SK-N-SH treated with all-trans-retinoic acid at 6 μM for 48 hours (cell line): Measurements from ENCODE around the gene SIRT6.
"Not testable (repeated sequence)": the region's sequence is repeated elsewhere in the genome, so short reads cannot be mapped to it uniquely, and the experiment has no call there.

Experiments
- CSDC2 ChIP-seq: fragments of 250-450 bp; sonication (Bioruptor Pico); IDR thresholded peaks from 2 replicates; pipeline ENCODE4 v1.5.0; 2020; ENCODE audit warnings: mild to moderate bottlenecking, moderate library complexity
- ZFP30 ChIP-seq: fragments of 450-650 bp; formaldehyde crosslinking; IDR thresholded peaks from 2 replicates; pipeline ENCODE4 v1.5.0; 2022; ENCODE audit warnings: mild to moderate bottlenecking, moderate library complexity
- ZNF8 ChIP-seq: fragments of 450-650 bp; formaldehyde crosslinking; IDR thresholded peaks from 2 replicates; pipeline ENCODE4 v1.5.0; 2020; ENCODE audit warnings: mild to moderate bottlenecking, moderate library complexity

DNA sequence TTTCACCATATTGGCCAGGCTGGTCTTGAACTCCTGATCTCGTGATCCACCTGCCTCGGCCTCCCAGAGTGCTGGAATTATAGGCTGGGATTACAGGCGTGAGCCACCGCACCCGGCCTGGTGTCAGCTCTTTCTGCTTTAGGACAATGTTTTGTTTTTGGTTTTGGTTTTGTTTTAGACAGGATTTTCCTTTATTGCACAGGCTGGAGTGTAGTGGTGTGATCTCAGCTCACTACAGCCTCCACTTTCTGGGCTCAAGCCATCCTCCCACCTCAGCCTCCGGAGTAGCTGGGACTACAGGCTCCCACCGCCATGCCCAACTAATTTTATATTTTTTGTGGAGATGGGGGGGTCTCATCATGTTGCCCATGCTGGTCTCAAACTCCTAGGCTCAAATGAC, 53.3 kb downstream of the SIRT6 start:
- not testable (repeated sequence) for TF ChIP-seq CSDC2, ZFP30, ZNF8 (CRISPR knock-in tag)
